ENCODE measurements around the gene ADAMTS7. TPM values are rescaled to one million over a fixed set of nuclear protein-coding genes. Genes with fewer than 3 reads are reported as not detected.
"Not testable (repeated sequence)": the region's sequence is repeated elsewhere in the genome, so short reads cannot be mapped to it uniquely, and the experiment has no call there.

The ADAMTS7 gene
- total RNA-seq, 1 experiment from 2014 or later, result 2.8 TPM

DNA sequence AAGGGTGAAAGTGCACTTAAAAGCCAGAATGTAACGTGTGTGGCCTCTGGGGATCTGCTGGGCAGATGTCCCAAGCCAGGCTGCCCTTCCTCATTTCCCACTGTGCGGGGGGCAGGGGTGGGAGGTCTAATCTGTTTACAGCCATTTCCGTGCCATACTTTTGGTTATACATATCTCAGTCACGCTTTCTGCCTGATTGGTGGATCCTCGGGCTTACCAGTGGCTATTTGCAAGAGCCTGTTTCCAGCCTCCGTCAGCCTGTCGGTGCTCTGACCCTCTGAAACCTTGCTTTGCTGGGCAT is 58.0 kb downstream of the ADAMTS7 start:
- peaks cover 17% of the 10 kb centered on the region for H3K4me1 ChIP-seq (replicated peaks)
- not testable (repeated sequence) for H3K9me3 ChIP-seq (replicated peaks); H3K27me3 ChIP-seq (replicated peaks); H3K27ac ChIP-seq; H3K4me3 ChIP-seq; H3K36me3 ChIP-seq; DNase-seq (ENCODE audit: low read depth in 1 of 2, low spot score in 2 of 2)

GRCh38 chr15:78752492-78753358 is 58.5 kb downstream of the ADAMTS7 start:
- DNase-seq (ENCODE audit: low read depth in 1 of 2, low spot score in 2 of 2), result no peak
- Histone ChIP-seq H3K36me3 (no peaks in the 10 kb centered on the region), H3K4me3 (no peak overlapping the region), H3K27me3 (replicated peaks) (no peaks in the 10 kb centered on the region), H3K9me3 (replicated peaks) (no peaks in the 10 kb centered on the region), H3K27ac (no peak overlapping the region), H3K4me1 (replicated peaks) (peaks cover 17% of the 10 kb centered on the region)

DNA sequence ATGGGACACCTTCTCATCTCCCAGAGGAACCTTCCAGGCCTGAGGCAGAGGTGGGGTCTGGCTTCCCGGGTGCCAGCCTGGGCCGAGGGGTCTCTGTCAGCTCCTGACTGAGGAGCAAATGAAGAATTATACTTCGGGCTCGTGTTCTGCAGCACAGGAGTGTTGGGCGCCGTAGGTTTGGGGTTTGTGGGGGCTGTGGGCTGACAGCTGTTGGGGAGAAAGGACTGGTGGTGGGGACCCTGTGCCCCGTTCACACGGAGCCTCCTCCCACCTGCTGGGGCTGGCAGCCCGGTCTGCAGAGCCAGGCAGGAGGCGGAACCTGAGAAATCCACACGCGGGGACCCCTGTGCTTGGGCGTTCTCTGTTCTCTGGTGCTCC is 59.7 kb downstream of the ADAMTS7 start:
- no peak for DNase-seq (ENCODE audit: low read depth in 1 of 2, low spot score in 2 of 2)
- Histone ChIP-seq H3K4me1 (replicated peaks) (peaks cover 7% of the 10 kb centered on the region), H3K4me3 (no peak overlapping the region), H3K27ac (no peak overlapping the region), H3K36me3 (no peaks in the 10 kb centered on the region), H3K27me3 (replicated peaks) (no peaks in the 10 kb centered on the region), H3K9me3 (replicated peaks) (no peaks in the 10 kb centered on the region)

DNA sequence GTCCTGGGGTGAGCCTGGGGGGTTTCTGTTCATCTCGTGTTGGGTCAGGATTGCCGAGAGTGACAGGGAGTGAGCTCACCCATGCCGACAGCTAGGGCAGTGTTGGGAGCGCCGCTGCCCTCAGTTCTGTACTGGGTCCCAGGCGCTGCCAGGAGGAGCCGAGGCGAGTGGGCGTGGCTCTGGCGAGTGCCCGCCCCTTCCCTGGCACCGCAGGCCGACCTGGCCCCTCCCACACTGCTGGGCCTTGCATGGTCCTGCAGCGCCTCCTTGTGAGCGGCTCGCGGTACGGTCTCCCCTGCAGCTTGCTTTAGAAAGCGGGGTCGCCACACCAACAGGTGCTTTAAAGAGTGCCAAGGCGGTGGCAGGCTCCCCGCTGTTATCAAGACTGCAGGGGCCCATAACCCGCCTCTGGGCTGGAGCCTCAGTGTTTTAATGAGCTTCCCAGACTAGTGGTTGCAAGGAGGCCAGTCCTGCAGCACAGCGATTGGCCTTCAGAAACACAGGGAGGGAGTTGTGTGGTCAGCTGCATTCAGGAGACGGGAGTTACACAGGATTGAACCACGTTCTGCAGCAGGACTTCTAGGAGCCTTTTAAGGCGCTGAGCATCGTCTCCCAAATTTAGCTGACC is 60.2 kb downstream of the ADAMTS7 start:
- not testable (repeated sequence) for H3K4me1 ChIP-seq (replicated peaks); H3K27ac ChIP-seq; H3K27me3 ChIP-seq (replicated peaks); H3K9me3 ChIP-seq (replicated peaks); H3K4me3 ChIP-seq; H3K36me3 ChIP-seq
- peak; percentile 89 to 93 for DNase-seq (ENCODE audit: low read depth in 1 of 2, low spot score in 2 of 2)

DNA sequence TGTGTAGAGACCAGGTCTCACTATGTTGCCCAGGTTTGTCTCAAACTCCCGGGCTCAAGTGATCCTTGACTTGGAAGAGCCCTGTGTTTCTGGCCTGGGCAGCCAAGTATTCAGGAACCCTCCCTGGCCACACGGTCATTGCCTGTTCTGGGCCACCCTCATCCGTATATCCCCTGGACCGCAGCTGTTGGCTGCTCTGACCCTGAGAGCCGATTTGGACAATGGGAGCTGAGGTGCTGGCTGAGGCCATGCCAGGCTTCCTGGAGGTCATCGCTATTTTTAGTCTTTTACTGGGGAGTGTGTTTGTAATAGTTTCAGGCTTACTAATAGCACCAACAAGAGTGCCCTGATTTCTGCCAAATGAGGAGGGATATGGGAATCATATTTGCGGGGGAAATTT is 60.7 kb downstream of the ADAMTS7 start:
- no peak for DNase-seq (ENCODE audit: low read depth in 1 of 2, low spot score in 2 of 2)
- Histone ChIP-seq H3K27me3 (replicated peaks) (no peaks in the 10 kb centered on the region), H3K36me3 (no peaks in the 10 kb centered on the region), H3K9me3 (replicated peaks) (no peaks in the 10 kb centered on the region), H3K27ac (no peak overlapping the region), H3K4me3 (no peak overlapping the region), H3K4me1 (replicated peaks) (peaks cover 7% of the 10 kb centered on the region)

GRCh38 chr15:78749831-78750230 is 61.4 kb downstream of the ADAMTS7 start:
- Histone ChIP-seq H3K9me3 (replicated peaks) (no peaks in the 10 kb centered on the region), H3K27ac (no peak overlapping the region), H3K36me3 (no peaks in the 10 kb centered on the region), H3K4me3 (no peak overlapping the region), H3K4me1 (replicated peaks) (peaks cover 7% of the 10 kb centered on the region), H3K27me3 (replicated peaks) (no peaks in the 10 kb centered on the region)
- DNase-seq (ENCODE audit: low read depth in 1 of 2, low spot score in 2 of 2), result no peak

GRCh38 chr15:78747877-78748276 is 63.4 kb downstream of the ADAMTS7 start:
- not testable (repeated sequence) for H3K4me1 ChIP-seq (replicated peaks)

GRCh38 chr15:78741674-78742073 is 69.6 kb downstream of the ADAMTS7 start:
- not testable (repeated sequence) for H3K27ac ChIP-seq; H3K4me3 ChIP-seq; H3K27me3 ChIP-seq (replicated peaks); H3K9me3 ChIP-seq (replicated peaks); H3K4me1 ChIP-seq (replicated peaks); H3K36me3 ChIP-seq
- DNase-seq (ENCODE audit: low read depth in 1 of 2, low spot score in 2 of 2), result peak in 1 of 2 experiments; percentile 8

More at GRCh38 chr15:78747877-78748276, 63.4 kb downstream of the ADAMTS7 start:
- not testable (repeated sequence) for H3K4me3 ChIP-seq; DNase-seq (ENCODE audit: low read depth in 1 of 2, low spot score in 2 of 2); H3K27ac ChIP-seq; H3K27me3 ChIP-seq (replicated peaks); H3K36me3 ChIP-seq; H3K9me3 ChIP-seq (replicated peaks)

DNA sequence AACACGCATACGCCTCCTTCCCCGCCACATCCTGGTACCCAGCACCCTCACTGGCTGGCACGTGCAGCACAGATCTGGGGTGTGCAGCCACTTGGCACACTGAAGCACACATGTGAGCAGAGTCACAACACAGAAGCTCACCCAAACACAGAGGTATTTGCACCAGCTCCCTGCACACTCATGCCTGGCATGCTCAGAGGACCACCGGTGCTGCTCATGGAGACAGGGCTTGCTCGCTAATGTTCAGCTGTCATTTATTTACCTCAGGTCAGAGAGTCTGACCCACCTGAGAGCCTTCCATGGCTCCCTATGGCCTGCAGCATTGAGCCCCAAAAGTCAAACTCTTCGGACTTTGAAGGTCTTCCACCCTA is 70.4 kb downstream of the ADAMTS7 start:
- Histone ChIP-seq H3K27ac (no peak overlapping the region), H3K4me1 (replicated peaks) (no peaks in the 10 kb centered on the region), H3K36me3 (no peaks in the 10 kb centered on the region), H3K27me3 (replicated peaks) (no peaks in the 10 kb centered on the region), H3K4me3 (no peak overlapping the region), H3K9me3 (replicated peaks) (no peaks in the 10 kb centered on the region)
- peak in 1 of 2 experiments; percentile 9 for DNase-seq (ENCODE audit: low read depth in 1 of 2, low spot score in 2 of 2)

DNA sequence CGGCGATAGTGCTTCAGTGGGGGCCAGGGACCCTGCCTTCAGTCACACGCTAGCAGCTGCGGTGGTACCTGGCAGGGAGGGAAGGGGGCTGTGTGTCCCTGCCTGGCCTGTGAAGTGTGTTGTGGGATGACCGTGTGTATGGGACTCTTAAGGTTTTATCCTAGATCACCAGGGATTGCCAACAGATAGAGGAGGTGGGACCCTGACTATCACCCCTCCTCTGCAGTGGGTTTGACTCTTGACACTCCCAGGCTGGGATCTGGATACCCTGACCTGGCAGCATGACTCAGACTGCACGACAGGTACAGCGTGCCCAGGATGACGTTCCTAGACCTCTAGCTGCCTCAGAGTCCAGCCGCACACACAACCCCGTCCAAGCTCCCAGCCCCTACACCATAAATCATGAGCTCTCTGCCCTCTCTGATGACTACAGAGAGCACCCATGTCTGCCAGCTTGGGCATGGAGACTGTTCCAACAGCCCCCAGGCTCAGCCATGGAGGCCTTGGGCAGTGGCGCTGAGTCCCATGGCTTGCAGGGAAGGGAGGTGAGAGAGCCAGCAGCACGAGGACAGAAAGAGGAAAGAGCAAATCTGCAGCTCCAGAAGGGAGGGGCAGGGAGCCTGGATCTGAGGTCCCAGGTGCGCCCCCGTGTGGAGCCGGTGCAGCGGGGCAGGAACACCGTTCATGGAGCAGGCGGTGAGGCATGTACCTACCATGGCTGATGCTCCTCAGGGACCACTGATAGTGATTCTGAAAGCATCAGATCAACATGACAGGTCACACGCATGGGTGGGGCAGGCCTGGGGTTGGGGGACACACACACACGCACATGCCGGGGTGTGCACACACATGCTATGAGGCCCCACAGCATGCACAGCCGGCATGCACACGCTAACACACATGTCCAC is 71.0 kb downstream of the ADAMTS7 start:
- Histone ChIP-seq H3K4me1 (replicated peaks) (no peaks in the 10 kb centered on the region), H3K9me3 (replicated peaks) (no peaks in the 10 kb centered on the region), H3K27me3 (replicated peaks) (no peaks in the 10 kb centered on the region), H3K4me3 (no peak overlapping the region), H3K36me3 (no peaks in the 10 kb centered on the region), H3K27ac (no peak overlapping the region)
- peak in 1 of 2 experiments; percentile 50 for DNase-seq (ENCODE audit: low read depth in 1 of 2, low spot score in 2 of 2)

GRCh38 chr15:78739206-78739605 is 72.1 kb downstream of the ADAMTS7 start:
- Histone ChIP-seq H3K36me3 (no peaks in the 10 kb centered on the region), H3K4me1 (replicated peaks) (no peaks in the 10 kb centered on the region), H3K27me3 (replicated peaks) (no peaks in the 10 kb centered on the region), H3K27ac (no peak overlapping the region), H3K4me3 (no peak overlapping the region), H3K9me3 (replicated peaks) (no peaks in the 10 kb centered on the region)
- DNase-seq (ENCODE audit: low read depth in 1 of 2, low spot score in 2 of 2), result peak in 1 of 2 experiments; percentile 28

DNA sequence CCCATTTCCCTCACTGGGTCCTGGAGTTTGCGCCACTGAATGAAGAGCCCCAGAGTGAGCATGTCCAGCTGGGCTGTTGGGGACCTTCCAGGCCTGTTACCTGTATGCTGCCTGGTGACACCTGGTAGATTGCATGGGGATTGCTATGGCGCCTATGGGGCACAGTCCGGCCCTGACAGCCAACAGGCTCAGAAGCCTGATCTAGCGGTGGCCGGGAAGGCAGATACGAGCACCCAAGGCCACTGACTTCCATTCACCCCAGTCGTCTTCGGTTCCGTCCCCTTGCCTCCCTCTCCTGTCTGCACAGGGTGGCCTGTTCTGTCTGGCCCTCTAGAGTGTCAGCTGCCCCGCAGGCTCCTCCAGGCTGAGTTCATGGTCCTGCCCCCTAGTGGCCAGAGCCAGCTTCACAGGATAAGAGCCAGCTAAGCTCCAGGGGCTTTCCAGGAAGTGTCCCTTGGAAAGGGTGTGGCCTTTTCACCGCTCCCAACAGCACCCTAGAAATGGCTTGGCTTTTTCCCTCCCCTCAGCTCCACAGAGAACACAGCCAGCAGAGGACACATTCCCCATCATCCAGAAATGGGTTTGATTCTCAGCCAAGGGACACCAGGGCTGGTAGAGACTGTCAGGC is 73.2 kb downstream of the ADAMTS7 start:
- not testable (repeated sequence) for H3K27me3 ChIP-seq (replicated peaks); H3K36me3 ChIP-seq; H3K4me3 ChIP-seq; H3K4me1 ChIP-seq (replicated peaks); H3K27ac ChIP-seq; H3K9me3 ChIP-seq (replicated peaks)
- peak; percentile 56 to 81 for DNase-seq (ENCODE audit: low read depth in 1 of 2, low spot score in 2 of 2)

- no peaks in the 10 kb centered on the region for H3K9me3 ChIP-seq (replicated peaks)
- H3K27ac ChIP-seq, result no peak overlapping the region
Measured at GRCh38 chr15:78737187-78737820, 74.0 kb downstream of the ADAMTS7 start.

More at GRCh38 chr15:78737187-78737820, 74.0 kb downstream of the ADAMTS7 start:
- peak in 1 of 2 experiments; percentile 26 for DNase-seq (ENCODE audit: low read depth in 1 of 2, low spot score in 2 of 2)
- Histone ChIP-seq H3K36me3 (no peaks in the 10 kb centered on the region), H3K4me1 (replicated peaks) (no peaks in the 10 kb centered on the region), H3K27me3 (replicated peaks) (no peaks in the 10 kb centered on the region), H3K4me3 (no peak overlapping the region)
